ENCODE data around the gene DNAJC4.

The DNAJC4 gene

DNA sequence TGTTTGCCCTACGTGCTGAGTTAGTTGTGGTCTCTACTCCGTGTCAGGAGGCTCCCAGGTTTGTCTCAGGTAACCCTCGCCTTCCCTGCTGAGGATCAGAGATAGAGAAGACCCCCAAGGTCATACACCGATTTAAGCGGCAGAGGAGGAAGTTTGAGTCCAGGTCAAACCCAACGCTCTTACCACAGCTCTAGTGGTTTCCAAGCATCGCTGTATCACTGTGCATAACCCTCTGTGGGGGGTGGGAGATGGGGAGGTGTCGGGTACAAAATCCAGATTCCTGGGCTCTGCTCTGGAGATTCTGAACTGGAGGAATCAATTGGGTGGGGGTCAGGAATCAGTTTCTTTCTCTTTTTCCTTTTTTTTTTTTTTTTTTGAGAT lies 627 bp downstream of the DNAJC4 start:
- DNase-seq: no peak

GRCh38 chr11:64231546-64231945 lies 1.2 kb downstream of the DNAJC4 start:
- DNase-seq: no peak

DNA sequence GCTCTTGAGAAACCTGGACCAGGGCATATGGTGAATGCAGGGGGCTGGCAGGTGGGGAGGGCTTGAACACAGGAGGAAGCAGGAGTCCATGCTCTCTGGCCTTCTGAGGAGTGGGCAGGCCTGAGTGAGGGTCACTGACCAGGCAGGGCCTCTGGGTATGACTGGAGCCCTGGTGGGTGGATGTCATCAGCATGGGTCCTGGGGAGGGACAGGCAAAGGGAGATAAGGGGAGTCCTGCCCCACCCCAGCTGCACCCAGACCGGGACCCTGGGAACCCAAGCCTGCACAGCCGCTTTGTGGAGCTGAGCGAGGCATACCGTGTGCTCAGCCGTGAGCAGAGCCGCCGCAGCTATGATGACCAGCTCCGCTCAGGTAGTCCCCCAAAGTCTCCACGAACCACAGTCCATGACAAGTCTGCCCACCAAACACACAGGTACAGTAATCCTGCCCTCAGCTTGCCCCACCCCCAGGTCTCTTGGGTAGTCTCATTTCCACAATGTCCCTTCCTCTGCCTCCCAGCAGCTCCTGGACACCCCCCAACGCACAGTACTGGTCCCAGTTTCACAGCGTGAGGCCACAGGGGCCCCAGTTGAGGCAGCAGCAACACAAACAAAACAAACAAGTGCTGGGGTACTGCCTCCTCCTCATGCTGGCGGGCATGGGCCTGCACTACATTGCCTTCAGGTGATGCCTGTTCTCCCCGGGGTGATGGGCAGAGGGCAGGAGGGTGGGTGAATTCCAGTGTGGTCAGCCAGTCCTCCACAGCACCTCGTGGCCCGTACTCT lies 2.0 kb downstream of the DNAJC4 start:
- DNase-seq: no peak

- no peak for DNase-seq
Observed at GRCh38 chr11:64232967-64233315, 2.6 kb downstream of the DNAJC4 start.

DNA sequence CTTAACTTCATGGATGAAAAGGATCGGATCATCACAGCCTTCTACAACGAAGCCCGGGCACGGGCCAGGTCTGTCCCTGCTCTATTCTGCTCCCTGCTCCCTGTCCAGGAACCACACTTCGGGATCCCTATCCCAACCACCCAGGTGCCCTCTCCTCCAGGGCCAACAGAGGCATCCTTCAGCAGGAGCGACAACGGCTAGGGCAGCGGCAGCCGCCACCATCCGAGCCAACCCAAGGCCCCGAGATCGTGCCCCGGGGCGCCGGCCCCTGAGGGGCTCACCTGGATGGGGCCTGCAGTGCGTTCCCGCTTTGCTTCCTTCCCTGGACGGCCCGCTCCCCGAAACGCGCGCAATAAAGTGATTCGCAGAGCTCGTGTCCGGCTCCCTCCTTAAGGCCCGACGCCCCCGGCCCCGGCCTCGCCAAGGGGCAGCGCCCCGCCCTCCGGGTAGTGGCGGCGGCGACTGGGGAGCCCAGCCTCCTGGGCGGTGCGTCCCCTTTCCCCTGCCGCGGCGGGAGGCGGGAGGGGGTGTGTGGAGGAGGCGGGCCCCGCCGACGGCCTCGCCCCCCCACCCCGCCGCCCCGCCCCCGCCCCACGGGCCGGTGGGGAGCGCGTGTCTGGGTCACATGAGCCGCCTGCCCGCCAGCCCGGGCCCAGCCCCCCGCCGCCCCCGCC lies 3.7 kb downstream of the DNAJC4 start, which contains the start of gene VEGFB:
VEGFB (plus strand) TSS at position 672 of the 674 bp plus-strand sequence. CDS start 250 bp downstream, outside the sequence.
- peak; percentile 85 for DNase-seq

GRCh38 chr11:64234647-64235379 lies 4.5 kb downstream of the DNAJC4 start:
- DNase-seq: no peak

DNA sequence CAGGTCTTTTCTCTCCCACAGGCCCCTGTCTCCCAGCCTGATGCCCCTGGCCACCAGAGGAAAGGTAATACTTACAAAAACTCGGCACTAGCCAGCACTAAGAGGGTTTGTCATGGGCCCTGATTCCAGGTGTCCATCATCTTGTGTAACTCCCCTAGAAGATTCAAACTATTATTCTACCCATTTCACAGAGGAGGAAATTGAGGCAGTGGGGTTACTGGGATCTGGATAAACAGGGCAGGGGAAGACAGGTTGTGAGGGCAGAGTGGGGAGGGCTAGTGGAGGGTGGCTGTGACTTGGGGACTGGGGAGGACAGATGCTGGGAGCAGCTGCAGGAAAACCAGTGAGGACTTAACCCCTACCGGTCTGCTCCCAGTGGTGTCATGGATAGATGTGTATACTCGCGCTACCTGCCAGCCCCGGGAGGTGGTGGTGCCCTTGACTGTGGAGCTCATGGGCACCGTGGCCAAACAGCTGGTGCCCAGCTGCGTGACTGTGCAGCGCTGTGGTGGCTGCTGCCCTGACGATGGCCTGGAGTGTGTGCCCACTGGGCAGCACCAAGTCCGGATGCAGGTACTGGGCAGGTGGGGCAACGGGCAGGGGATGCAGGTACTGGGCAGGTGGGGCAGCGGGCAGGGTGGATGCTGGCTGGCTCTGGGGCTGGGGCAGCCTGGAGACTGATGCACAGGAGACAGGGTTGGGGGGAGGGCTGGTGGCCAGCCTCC lies 5.3 kb downstream of the DNAJC4 start:
- DNase-seq: no peak

DNA sequence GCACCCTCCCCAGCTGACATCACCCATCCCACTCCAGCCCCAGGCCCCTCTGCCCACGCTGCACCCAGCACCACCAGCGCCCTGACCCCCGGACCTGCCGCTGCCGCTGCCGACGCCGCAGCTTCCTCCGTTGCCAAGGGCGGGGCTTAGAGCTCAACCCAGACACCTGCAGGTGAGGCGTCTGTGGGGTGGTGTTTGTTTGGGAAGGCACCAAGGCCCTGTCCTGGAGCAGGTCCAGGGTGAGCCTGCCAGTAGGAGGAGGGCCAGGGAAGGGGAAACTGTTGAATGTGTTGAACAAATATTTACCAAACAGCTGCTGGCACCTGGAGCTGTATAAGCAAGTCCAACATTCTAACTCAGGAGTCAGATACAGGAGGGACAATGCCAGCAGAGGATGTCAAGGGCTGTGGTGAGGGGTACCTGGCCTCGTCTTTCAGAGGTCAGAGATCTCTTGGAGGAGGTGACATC lies 7.2 kb downstream of the DNAJC4 start:
- no peak for DNase-seq

- no peak for DNase-seq
Observed at GRCh38 chr11:64238076-64238475, 7.7 kb downstream of the DNAJC4 start.

DNA sequence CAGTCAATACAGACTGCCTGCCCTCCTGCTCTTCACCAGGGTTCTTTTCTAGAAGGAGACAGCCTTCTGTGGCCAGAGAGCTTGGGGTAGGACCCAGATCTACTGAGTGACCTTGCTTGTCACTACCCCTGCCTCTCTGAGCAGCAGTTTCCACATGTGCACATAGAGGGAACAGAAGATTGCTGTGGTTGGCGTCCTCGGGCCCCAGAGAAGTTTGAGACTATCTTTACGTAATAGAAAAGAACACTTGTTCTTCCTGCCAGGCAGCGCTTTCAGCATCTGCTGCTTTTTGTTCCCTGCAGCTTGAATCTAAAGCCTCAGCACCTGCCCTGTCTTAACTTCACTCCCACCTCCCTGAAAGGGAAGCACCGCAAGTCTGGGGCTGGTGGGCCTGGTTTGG lies 8.7 kb downstream of the DNAJC4 start:
- no peak for DNase-seq

- no peak for DNase-seq
Observed at GRCh38 chr11:64239662-64240434, 9.5 kb downstream of the DNAJC4 start.

- DNase-seq: peak; percentile 99
Observed at GRCh38 chr11:64240435-64241240, 10.3 kb downstream of the DNAJC4 start, which contains the start of gene FKBP2. TSS of gene FKBP2 (plus strand) at chr11:64241095. CDS start at chr11:64242388, 1,293 bp downstream.

DNA sequence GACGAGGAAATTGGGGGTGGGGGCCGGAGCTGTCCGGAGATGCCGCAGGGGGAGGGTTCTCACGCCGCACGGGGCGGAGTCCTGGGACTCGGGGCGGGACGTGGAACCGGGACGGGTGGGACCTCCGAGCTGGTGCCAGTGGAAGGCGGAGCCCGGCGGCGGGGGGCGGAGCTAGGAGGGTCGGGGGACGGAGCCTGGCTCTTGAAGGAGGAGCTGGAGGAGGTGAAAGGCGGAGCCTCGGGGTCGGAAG lies 10.8 kb downstream of the DNAJC4 start:
- peak; percentile 100 for DNase-seq

DNA sequence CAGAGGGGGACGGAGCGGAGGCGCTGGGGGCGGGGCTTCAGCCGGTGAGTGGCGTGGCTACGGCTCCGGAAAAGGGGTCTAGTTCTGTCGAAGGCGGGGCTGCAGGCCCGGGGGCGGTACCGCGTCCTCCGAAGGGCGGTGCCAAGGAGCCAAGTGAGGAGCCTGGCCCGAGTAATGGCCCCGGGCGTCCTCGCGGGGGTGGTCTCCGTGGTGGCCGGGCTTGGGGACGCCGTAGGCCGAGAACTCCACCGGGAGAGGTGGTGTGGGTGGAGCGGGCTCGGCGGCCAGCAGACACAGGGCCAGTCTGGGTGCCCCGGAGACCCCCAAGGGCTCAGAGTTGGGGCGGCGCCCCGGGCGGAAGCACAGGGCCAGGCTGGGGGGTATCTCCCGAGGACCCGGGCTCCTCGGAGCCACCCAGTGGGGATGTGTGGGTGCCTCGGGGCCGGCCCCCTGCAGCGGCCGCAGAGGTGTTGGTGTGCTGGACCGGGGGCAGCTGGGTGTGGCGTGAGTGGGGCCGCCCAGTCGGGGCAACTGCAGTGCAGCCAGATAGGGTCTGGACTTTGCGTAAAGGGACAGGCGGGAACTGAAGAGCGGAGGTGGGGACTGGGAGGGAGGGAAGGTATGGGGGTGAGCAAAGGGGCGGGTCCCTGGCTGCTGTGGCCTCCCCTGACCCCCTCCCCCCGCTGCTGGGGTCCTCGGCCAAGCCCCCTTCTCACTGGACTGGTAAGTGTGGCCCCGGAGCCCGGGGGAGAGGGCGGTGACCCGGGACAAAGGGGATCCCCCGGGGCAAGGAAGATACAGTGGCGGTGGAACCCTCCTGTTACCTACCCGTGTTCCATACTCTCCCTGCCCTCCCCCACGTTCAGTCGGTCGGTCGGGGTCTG lies 11.4 kb downstream of the DNAJC4 start:
- DNase-seq: peak; percentile 72

- DNase-seq: no peak
Observed at GRCh38 chr11:64243236-64243854, 13.0 kb downstream of the DNAJC4 start.

DNA sequence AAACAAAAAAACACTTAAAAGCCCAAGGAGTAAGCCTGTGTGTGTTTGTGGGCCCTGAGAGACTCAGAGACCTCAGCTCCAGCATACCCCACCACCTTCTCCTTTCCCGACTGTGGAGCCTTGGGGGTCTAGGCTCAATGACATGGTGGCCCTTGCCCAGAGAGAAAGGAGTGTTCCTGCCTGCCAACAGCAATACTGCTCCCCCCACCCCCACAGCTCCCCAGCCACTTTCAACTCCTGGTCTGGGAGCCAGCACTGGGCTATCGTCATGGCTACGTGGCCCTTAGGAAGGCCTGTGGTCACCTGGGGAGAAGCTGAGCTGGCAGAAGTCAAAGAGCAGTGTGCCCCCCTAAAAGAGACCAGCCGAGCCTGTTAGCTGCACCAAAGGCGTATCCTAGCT lies 13.8 kb downstream of the DNAJC4 start:
- no peak for DNase-seq

DNA sequence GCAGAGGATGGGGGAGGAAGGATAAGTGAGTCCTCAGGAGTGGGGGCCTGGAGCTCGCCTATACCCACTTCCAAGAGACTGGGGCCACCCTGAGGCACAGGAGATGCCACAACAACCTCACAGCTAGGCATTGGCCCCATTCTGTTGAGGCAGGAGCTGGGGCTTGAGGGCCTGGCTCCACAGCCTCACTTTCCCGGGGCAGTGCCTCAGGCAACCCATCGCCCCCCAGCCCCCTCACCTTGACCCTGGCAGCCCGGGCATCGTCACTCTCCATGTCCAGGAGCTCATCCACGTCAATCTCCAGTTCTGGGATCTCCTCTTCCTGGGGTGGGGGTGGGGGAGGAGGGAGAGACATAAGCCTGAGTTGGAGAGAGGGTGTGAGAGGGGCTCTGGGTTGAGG lies 14.6 kb downstream of the DNAJC4 start:
- DNase-seq: no peak

DNA sequence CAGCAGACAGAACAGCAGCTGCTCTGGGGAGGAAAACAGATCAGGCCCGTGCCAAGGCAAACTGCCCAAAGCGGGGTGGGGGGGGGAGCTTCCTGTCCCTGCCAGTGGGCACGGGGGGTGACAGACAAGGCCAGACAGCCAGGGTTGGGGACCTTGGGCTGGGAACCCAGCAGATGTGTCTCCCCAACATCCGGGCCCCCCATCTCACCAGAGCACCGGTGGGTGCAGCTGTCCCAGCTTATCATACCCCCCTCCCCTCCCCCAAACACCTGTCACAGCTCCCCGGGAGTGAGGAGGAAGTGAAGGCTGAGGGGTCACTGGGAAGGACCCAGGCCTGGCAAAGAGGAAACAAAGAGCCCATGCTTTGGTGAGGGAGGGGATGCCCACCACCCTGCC lies 15.1 kb downstream of the DNAJC4 start:
- peak; percentile 87 for DNase-seq

- DNase-seq: no peak
Observed at GRCh38 chr11:64245797-64246620, 15.7 kb downstream of the DNAJC4 start.

Data from right hindlimb (tissue), 1 donor.